ENCODE results near the gene MEDAG.
A peak's percentile ranks its signal among the peaks of the same experiment; 100 is the strongest.

The MEDAG gene

DNA sequence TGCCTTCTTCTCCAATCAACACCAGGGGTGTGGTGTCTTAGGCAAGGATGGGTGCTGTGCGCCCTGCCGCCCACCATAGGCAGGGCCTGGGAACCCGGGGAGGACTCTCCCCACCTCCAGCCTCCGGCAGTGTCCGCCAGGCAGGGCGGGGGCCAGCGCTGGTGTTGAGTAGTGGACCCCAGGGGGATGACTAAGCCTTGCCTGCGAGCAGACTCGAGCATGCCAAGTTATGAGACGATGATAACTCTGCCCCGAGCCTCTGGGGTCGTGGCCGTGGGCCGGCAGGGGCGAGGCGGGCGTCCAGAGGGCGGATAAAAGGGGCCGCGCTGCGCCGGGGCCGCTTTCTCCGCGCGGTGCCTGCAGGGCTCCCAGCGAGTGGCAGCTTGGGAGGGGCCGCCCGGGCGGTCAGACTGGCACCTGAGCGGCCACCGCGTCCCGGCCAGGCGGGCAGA, at the start of gene MEDAG:
Gene MEDAG, plus strand, starts transcription at position 340 of the 452 bp plus-strand sequence. CDS start 245 bp downstream, outside the sequence.
- no peaks in the 10 kb centered on the region for H3K9me3 ChIP-seq
- peaks cover 8% of the 10 kb centered on the region for H3K27me3 ChIP-seq (ENCODE audit: low read depth)
- no peak for DNase-seq (ENCODE audit: low spot score in 2 of 2)
- H3K36me3 ChIP-seq (replicated peaks), result no peaks in the 10 kb centered on the region
- H3K4me3 ChIP-seq, result no peak within 1 kb of the TSS
- in situ Hi-C loops (cut with MboI; ENCODE audit: low sequenced_read_pairs), result no loop called here
- H3K4me1 ChIP-seq, result no peaks in the 10 kb centered on the region

DNA sequence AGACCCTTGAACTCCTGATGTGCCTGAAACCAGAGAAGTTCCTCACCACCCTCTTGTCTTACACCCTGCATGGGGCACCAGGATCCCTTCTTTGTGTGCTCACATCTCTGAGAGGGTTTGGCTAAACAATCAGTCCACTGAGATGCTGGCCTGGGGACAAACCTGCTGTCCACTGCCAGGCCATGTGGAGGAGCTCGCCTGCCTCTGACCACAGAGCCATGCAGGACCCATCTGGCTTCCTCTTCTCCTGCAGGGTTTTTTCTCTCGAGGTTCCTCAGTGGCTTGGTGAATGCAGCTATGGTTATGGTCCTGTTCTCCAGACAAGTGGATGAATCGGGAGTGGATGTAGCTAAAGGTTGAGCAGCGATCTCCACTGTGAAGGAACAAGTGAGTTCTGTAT, 49.1 kb upstream of the MEDAG start:
- no peak for DNase-seq (ENCODE audit: low spot score in 2 of 2)
- no peaks in the 10 kb centered on the region for H3K36me3 ChIP-seq (replicated peaks)
- no peak overlapping the region for H3K4me3 ChIP-seq
- H3K9me3 ChIP-seq, result no peaks in the 10 kb centered on the region
- no peaks in the 10 kb centered on the region for H3K4me1 ChIP-seq
- in situ Hi-C loops (cut with MboI; ENCODE audit: low sequenced_read_pairs), result no loop called here
- H3K27me3 ChIP-seq (ENCODE audit: low read depth), result no peaks in the 10 kb centered on the region

DNA sequence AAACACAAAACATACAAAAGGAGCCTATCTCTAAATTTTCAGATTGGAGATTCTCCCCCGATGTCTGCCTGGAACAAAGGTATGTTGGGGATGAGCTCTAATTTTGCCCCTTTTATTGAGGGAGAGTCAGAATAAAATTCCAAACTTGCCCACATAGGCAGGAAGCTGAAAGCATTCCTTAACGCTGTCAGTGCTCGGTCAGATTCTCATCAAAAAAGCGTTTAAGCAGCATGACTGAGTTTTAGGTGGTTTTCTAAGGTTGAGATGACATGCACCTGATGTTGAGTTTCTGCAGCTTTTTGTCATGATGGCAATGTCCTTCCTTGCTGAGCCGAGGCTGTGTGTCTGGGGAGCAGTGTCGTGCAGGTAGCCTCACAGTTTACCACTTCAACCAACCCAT, 48.4 kb upstream of the MEDAG start:
- Histone ChIP-seq H3K4me1 (no peaks in the 10 kb centered on the region), H3K36me3 (replicated peaks) (no peaks in the 10 kb centered on the region), H3K4me3 (no peak overlapping the region), H3K27me3 (ENCODE audit: low read depth) (no peaks in the 10 kb centered on the region), H3K9me3 (no peaks in the 10 kb centered on the region)
- no peak for DNase-seq (ENCODE audit: low spot score in 2 of 2)
- in situ Hi-C loops (cut with MboI; ENCODE audit: low sequenced_read_pairs), result no loop called here

DNA sequence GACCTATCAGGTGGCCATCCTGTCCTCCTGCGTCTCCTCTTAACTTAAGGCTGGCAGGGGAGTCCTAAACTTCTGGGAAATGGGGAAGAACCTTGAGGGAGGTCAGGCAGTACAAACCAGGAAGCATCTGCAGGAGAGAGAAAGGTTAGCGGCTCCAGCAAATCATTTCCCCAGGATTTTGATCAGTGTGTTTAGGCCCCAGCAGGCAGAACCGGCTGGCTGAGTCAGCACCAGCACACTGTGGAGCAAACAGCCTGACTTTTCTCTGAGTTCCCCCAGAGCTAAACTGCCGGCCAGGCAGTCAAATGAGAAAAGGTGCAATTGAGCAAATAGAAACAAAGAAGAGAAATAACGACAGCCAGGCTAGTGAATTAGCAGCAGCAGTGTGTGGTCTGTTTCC, 46.7 kb upstream of the MEDAG start:
- Histone ChIP-seq H3K4me3 (no peak overlapping the region), H3K4me1 (no peaks in the 10 kb centered on the region), H3K36me3 (replicated peaks) (no peaks in the 10 kb centered on the region), H3K9me3 (no peaks in the 10 kb centered on the region), H3K27me3 (ENCODE audit: low read depth) (no peaks in the 10 kb centered on the region)
- DNase-seq (ENCODE audit: low spot score in 2 of 2), result no peak
- in situ Hi-C loops (cut with MboI; ENCODE audit: low sequenced_read_pairs), result no loop called here

DNA sequence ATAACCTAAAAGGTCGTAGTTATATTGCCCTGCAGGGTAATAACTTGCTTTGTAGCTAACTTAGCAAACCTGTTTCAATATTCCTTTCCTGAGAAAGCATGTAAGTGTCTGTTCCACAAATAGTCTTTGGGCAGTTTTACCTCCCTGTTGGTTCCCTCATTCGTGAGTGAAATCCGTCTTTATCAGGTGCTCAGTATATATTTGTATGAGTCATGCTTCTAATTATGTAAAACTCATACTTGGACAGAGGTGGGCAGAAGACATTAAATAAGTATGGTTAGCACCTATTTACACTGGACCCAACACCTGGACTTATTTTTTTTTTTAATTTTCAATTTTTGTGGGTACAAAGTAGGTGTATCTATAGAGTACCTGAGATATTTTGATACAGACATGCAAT, 44.9 kb upstream of the MEDAG start:
- in situ Hi-C loops (cut with MboI; ENCODE audit: low sequenced_read_pairs), result no loop called here
- no peak overlapping the region for H3K4me3 ChIP-seq
- DNase-seq (ENCODE audit: low spot score in 2 of 2), result no peak
- H3K27me3 ChIP-seq (ENCODE audit: low read depth), result no peaks in the 10 kb centered on the region
- H3K9me3 ChIP-seq, result no peaks in the 10 kb centered on the region
- H3K4me1 ChIP-seq, result peaks cover 7% of the 10 kb centered on the region
- no peaks in the 10 kb centered on the region for H3K36me3 ChIP-seq (replicated peaks)

DNA sequence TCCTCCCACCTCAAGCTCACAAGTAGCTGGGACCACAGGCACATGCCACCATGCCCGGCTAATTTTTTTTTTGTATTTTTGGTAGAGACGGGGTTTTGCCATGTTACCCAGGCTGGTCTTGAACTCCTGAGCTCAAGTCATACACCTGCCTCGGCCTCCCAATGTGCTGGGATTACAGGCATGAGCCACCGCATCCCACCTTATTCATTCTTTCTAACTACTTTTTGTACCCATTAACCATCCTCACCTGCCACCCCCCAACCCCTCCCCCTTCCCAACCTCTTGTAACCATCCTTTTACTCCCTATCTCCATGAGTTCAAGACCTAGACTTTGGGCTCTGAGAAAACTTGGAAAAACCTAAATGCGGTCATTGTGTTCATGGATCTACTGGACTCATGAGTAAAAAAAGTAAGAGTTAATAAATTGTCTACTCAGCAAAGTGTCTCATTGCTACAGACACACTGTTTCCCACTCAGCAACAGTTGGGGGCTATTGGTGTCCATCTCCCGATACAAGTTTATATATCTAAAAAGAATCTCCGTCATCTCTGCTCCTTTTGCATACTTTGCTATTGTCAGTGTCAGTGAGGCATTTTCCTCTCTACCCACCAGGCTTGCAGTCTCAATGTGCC, 44.1 kb upstream of the MEDAG start:
- Histone ChIP-seq H3K9me3 (no peaks in the 10 kb centered on the region), H3K36me3 (replicated peaks) (no peaks in the 10 kb centered on the region), H3K4me3 (no peak overlapping the region), H3K4me1 (peaks cover 7% of the 10 kb centered on the region), H3K27me3 (ENCODE audit: low read depth) (no peaks in the 10 kb centered on the region)
- in situ Hi-C loops (cut with MboI; ENCODE audit: low sequenced_read_pairs), result no loop called here
- no peak for DNase-seq (ENCODE audit: low spot score in 2 of 2)

DNA sequence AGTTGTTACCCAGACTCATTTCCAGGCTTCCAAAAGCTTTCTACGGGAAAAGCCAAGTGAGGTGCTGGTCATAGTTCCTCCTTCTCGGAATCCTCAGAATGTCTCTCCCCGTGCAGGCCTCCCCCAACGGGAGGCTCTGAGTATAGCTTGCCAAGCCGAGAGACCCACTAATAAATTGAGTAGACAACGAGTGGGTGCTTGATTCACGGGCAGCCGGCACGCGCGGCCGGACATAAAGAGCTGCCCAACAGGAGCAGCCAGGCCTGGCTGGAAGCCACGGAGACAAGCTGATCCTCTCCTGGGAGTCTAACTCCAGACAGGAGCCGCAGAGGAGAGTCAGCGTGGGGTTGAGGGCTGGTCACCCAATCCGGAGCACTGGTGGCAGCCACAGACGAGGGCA, 43.4 kb upstream of the MEDAG start:
- no peak for DNase-seq (ENCODE audit: low spot score in 2 of 2)

DNA sequence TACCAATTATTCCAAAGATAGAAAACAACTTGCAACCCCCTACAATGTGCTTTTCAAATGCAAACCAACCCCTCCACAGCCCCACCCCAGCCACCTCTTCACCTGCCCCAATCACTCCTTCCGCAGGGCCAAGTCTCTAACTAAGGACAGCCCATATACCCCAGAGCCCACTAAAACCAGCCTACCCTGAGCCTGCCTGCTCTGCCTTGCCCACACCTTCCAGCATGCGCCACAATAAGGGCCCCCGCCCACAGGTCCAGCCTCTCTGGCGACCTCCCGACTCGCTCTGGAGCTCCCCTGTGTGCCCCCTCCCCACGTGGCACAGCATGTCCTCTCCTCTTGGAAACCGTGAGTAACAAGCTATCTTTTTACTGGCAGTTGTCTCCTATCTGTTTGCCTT, 42.8 kb upstream of the MEDAG start:
- Histone ChIP-seq H3K9me3 (no peaks in the 10 kb centered on the region), H3K4me1 (peaks cover 7% of the 10 kb centered on the region), H3K4me3 (no peak overlapping the region), H3K36me3 (replicated peaks) (no peaks in the 10 kb centered on the region), H3K27me3 (ENCODE audit: low read depth) (no peaks in the 10 kb centered on the region)
- in situ Hi-C loops (cut with MboI; ENCODE audit: low sequenced_read_pairs), result no loop called here
- DNase-seq (ENCODE audit: low spot score in 2 of 2), result no peak

More for the DNA sequence above, 43.4 kb upstream of the MEDAG start:
- H3K36me3 ChIP-seq (replicated peaks), result no peaks in the 10 kb centered on the region
- peaks cover 7% of the 10 kb centered on the region for H3K4me1 ChIP-seq
- no peaks in the 10 kb centered on the region for H3K27me3 ChIP-seq (ENCODE audit: low read depth)
- H3K4me3 ChIP-seq, result no peak overlapping the region
- no peaks in the 10 kb centered on the region for H3K9me3 ChIP-seq
- in situ Hi-C loops (cut with MboI; ENCODE audit: low sequenced_read_pairs), result no loop called here

DNA sequence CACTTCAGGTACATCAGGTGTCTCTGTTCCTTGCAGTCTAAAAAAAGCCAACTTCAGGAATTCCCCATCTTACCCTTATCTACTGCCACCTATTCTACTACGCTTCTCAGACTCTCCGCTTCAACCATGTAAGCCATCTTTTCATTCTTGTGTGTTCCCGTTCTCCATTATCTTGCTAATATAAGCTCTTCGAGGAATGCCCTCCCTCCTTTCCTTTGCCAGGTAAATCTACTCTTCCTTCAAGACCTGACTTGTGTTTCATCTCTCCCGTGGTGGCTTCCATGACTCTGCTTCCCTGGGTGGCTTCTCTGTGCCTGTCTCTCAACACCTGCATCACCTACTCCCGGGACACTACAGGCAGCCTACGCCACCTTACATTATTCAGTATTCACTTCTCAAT, 42.3 kb upstream of the MEDAG start:
- H3K9me3 ChIP-seq, result no peaks in the 10 kb centered on the region
- H3K4me3 ChIP-seq, result no peak overlapping the region
- H3K27me3 ChIP-seq (ENCODE audit: low read depth), result no peaks in the 10 kb centered on the region
- no peak for DNase-seq (ENCODE audit: low spot score in 2 of 2)
- no peaks in the 10 kb centered on the region for H3K36me3 ChIP-seq (replicated peaks)
- peaks cover 7% of the 10 kb centered on the region for H3K4me1 ChIP-seq
- in situ Hi-C loops (cut with MboI; ENCODE audit: low sequenced_read_pairs), result no loop called here

DNA sequence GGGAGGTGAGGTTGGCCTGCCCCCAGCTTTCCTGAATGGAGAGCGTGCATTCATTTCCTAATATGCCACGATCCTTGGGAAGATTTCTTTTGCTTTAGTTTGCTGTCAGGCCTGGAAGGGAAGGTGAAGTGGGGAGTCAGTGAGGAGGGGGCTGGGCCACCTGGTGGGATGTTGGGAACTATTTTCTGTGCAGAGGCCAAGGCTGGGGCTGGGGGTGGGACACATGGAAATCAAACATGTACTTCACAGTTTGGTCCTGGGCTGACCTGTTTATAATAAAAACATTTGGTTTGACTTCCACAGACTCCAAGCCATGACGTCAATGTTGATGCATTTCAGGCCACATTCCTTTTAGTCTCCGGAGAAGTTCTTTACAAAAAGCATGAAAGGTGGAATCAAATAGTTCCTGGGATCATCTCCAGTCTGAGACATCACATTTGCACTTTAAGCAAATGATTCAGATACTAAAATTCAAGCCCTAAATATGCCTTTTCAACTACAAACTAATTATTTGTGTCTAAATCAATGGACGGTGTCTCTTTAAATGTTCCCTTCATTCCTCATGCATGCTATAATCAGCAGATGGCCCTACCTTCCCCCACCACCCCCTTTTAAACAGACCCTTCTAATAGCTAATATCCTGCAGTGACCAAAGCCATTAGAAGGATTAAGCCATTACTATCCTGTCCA, 41.5 kb upstream of the MEDAG start:
- no peaks in the 10 kb centered on the region for H3K36me3 ChIP-seq (replicated peaks)
- H3K9me3 ChIP-seq, result no peaks in the 10 kb centered on the region
- in situ Hi-C loops (cut with MboI; ENCODE audit: low sequenced_read_pairs), result no loop called here
- H3K4me3 ChIP-seq, result no peak overlapping the region
- no peak for DNase-seq (ENCODE audit: low spot score in 2 of 2)
- H3K4me1 ChIP-seq, result peaks cover 7% of the 10 kb centered on the region
- no peaks in the 10 kb centered on the region for H3K27me3 ChIP-seq (ENCODE audit: low read depth)

DNA sequence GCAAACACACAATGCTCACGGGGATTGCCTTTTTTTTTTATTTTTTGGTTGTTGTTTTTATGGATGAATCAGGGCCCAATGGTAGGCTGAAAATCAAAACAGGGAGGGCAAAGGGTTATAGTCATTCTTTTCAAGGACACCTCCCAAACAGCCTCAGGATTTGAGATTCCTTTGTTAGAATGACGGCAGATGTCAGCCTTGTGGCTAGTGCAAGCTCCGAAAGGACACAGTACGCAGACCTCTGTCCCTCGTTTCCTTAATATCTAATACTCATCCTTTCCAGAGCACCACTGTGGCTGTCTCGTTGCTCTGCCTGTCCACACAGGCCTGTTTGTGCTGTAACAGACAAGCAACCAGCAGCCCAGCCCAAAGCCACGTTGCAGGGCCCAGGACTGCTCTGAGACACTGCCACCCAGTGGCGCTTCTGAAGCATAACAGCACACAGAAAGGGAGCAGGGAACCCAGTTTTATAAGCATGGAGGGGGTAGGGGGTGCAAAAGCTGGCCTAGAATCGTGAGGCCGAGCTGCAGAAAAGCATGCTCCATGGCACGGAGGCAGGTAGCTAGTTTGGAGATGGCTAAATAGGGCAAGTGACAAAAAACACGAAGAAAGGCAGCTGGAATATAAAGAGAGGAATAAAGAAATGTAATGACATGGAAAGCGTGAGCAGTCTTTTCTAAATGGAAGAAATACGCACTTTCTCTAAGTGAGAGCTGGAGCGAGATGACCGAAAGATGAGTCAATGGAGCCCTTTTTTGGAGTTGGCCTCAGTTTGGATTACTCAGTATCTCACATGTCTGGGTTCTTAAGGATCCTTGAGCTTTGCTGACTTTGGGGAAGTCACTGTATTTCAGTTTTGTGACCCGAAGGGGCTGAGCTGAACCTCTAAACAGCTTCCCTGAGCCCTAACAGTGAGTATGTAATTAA, 40.7 kb upstream of the MEDAG start:
- H3K36me3 ChIP-seq (replicated peaks), result no peaks in the 10 kb centered on the region
- no peak overlapping the region for H3K4me3 ChIP-seq
- peak; percentile 77 to 82 for DNase-seq (ENCODE audit: low spot score in 2 of 2)
- H3K4me1 ChIP-seq, result peaks cover 7% of the 10 kb centered on the region
- in situ Hi-C loops (cut with MboI; ENCODE audit: low sequenced_read_pairs), result no loop called here
- no peaks in the 10 kb centered on the region for H3K27me3 ChIP-seq (ENCODE audit: low read depth)
- H3K9me3 ChIP-seq, result no peaks in the 10 kb centered on the region

DNA sequence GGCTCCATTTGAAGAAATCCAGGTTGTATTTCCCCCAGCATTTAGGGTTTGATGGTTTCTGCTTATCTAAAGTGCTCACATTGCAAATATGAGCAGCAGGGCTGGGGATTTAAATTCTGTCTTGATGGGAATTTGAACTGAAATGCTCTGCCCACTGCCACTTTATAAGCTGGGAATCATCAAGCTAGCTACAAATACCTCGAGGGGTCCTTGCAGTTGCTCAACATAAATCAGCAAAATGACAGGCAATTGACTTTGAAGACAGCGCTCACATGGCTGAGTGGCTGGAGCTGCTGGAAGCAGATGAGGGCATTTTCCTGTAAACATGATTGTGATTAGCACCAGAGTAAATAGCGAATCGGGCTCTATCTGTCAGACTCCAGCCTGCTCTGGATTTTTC, 39.4 kb upstream of the MEDAG start:
- Histone ChIP-seq H3K9me3 (no peaks in the 10 kb centered on the region), H3K4me1 (peaks cover 7% of the 10 kb centered on the region), H3K4me3 (no peak overlapping the region), H3K27me3 (ENCODE audit: low read depth) (no peaks in the 10 kb centered on the region), H3K36me3 (replicated peaks) (no peaks in the 10 kb centered on the region)
- in situ Hi-C loops (cut with MboI; ENCODE audit: low sequenced_read_pairs), result no loop called here
- DNase-seq (ENCODE audit: low spot score in 2 of 2), result no peak

DNA sequence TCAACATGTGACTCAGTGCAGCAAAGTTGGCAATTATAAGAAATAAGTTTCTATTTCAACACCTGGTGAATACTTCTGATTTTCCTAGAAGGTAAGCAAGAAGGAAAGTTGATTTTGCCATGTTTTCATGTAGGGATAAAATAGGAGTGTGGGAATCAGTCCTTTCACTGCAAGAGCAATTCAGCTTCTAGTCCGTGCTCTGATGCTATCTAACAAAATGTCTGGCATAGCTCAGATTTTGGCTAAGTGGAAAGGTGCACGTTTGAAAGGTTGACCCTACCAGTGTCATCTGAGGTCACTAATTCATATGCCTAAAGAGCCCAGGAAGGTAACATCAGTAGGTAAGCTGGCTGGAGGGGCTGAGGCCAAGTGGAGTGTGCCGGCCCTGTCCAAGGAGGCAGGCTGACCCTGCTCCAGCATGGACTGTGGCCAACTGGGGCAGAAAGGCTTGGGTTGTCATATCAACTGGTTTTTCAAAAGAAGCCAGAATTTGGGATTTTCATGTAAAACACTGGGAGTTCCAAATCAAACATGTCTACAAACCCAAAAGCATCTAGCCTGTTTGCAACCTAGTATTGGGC, 38.9 kb upstream of the MEDAG start:
- Histone ChIP-seq H3K36me3 (replicated peaks) (no peaks in the 10 kb centered on the region), H3K27me3 (ENCODE audit: low read depth) (no peaks in the 10 kb centered on the region), H3K9me3 (no peaks in the 10 kb centered on the region), H3K4me1 (peaks cover 7% of the 10 kb centered on the region), H3K4me3 (no peak overlapping the region)
- in situ Hi-C loops (cut with MboI; ENCODE audit: low sequenced_read_pairs), result no loop called here
- no peak for DNase-seq (ENCODE audit: low spot score in 2 of 2)
